K562 (cell line): ENCODE measurements around the gene HPCAL1. TPM values are rescaled to one million over a fixed set of nuclear protein-coding genes. Genes with fewer than 3 reads are reported as not detected.

Source experiments
- CHCHD3 ChIP-seq: fragments of 250-450 bp; sonication (Bioruptor Pico); IDR thresholded peaks from 2 replicates; pipeline ENCODE4 v2.1.2; 2022; ENCODE audit warnings: mild to moderate bottlenecking
- CSDE1 ChIP-seq, 2 experiments: fragments of 450-650 bp; IDR thresholded peaks; 2 replicates each; pipeline ENCODE4 v1.6.1; 2016; ENCODE audit warnings: mild to moderate bottlenecking in 1 of 2
- DIDO1 ChIP-seq: fragments of 450-650 bp; IDR thresholded peaks from 2 replicates; pipeline ENCODE4 v1.6.1; 2016; ENCODE audit warnings: low read depth, missing biosample characterization, missing genetic modification characterization
- FOSL1 ChIP-seq: fragments of 200-800 bp; sonication (Bioruptor generic); conservative IDR thresholded peaks from 2 replicates; pipeline ENCODE4 v1.6.1; 2016; ENCODE audit warnings: missing genetic modification characterization, missing compliant biosample characterization
- FOXJ2 ChIP-seq: fragments of 200-800 bp; sonication (Bioruptor generic); IDR thresholded peaks from 2 replicates; pipeline ENCODE4 v1.6.1; 2016; ENCODE audit warnings: missing genetic modification characterization, missing compliant biosample characterization
- FOXM1 ChIP-seq, 2 experiments: fragments of 450-650 bp in 1 of 2; sonication (generic) in 1 of 2; formaldehyde crosslinking in 1 of 2; IDR thresholded peaks; 2 replicates each; pipeline versions ENCODE4 v1.6.1 to v1.9.0; 2017 to 2022; ENCODE audit warnings: low read depth in 2 of 2, mild to moderate bottlenecking in 2 of 2, missing genetic modification reagents in 1 of 2, moderate library complexity in 1 of 2
- LARP7 ChIP-seq: fragments of 450-650 bp; IDR thresholded peaks from 2 replicates; pipeline ENCODE4 v1.6.1; 2016
- MYNN ChIP-seq, 2 experiments: sonication (generic); formaldehyde crosslinking in 1 of 2; IDR thresholded peaks; 2 replicates each; pipeline versions ENCODE4 v1.5.0 to v1.6.1; 2016 to 2020; ENCODE audit warnings: antibody characterized with exemption in 1 of 2, missing genetic modification reagents in 1 of 2
- PML ChIP-seq: IDR thresholded peaks from 2 replicates; pipeline ENCODE4 v1.6.1; 2012; ENCODE audit warnings: low read length, inconsistent platforms
- SUPT5H ChIP-seq: fragments of 450-650 bp; IDR thresholded peaks from 2 replicates; pipeline ENCODE4 v1.6.1; 2016
- ZNF23 ChIP-seq: fragments of 250-450 bp; sonication (Bioruptor Pico); IDR thresholded peaks from 2 replicates; pipeline ENCODE4 v1.4.0; 2020; ENCODE audit warnings: mild to moderate bottlenecking
- ZNF239 ChIP-seq: fragments of 250-450 bp; sonication (Bioruptor Pico); IDR thresholded peaks from 2 replicates; pipeline ENCODE4 v1.4.0; 2020; ENCODE audit warnings: mild to moderate bottlenecking
- ZNF384 ChIP-seq: IDR thresholded peaks from 2 replicates; pipeline ENCODE4 v1.6.1; 2012; ENCODE audit warnings: low read depth, low read length, improper control_type of control experiment
- polyA plus RNA-seq, 8 experiments: library from polyadenylated mRNA; depleted of rRNA in 4 of 8; stranded (reverse) in 5 of 8; unstranded in 3 of 8; fragments of >200 nt; fragmentation: Nextera tagmentation in 2 of 8; fragmentation: Illumina TruSeq in 1 of 8; extraction: Ambion mirVana in 2 of 8; extraction: Trizol in 1 of 8; gene quantifications; 2 replicates each; pipeline versions ENCODE4 v1.2.1 to v1.2.3, GENCODE V29; 2011 to 2014; ENCODE audit warnings: inconsistent platforms in 1 of 8, missing spikeins in 1 of 8
- total RNA-seq, 7 experiments: library from RNA; depleted of rRNA in 6 of 7; stranded (reverse); fragments of >200 nt in 6 of 7; fragmentation: Illumina TruSeq in 2 of 7; extraction: Trizol in 2 of 7; gene quantifications; 2 replicates each; pipeline versions ENCODE4 v1.2.1 to v1.2.3, GENCODE V29; 2011 to 2021; ENCODE audit warnings: low replicate concordance in 1 of 7
- TF ChIP-seq, protein P1 (sequence below): fragments of 450-650 bp; IDR thresholded peaks from 2 replicates; pipeline ENCODE4 v1.6.1; 2016; ENCODE audit warnings: mild to moderate bottlenecking
- TF ChIP-seq, protein P2 (sequence below): fragments of 250-450 bp; sonication (Bioruptor Pico); IDR thresholded peaks from 2 replicates; pipeline ENCODE4 v1.5.0; 2021
- TF ChIP-seq, protein P3 (sequence below): fragments of 450-650 bp; IDR thresholded peaks from 2 replicates; pipeline ENCODE4 v1.6.1; 2018; ENCODE audit not compliant: partially characterized antibody
- TF ChIP-seq, protein P4 (sequence below): sonication (generic); formaldehyde crosslinking; IDR thresholded peaks from 2 replicates; pipeline ENCODE4 v1.9.0; 2022; ENCODE audit warnings: mild to moderate bottlenecking, missing genetic modification reagents
- TF ChIP-seq, protein P5 (sequence below): fragments of 250-450 bp; sonication (Bioruptor Pico); IDR thresholded peaks from 2 replicates; pipeline ENCODE4 v1.4.0; 2020

The HPCAL1 gene
- total and polyA plus RNA-seq, 9 of the 15 experiments (the other 6 are each of a cell fraction or from before 2014, with no cell fraction given): 2.7 to 65.5 (median 23.9) TPM

DNA sequence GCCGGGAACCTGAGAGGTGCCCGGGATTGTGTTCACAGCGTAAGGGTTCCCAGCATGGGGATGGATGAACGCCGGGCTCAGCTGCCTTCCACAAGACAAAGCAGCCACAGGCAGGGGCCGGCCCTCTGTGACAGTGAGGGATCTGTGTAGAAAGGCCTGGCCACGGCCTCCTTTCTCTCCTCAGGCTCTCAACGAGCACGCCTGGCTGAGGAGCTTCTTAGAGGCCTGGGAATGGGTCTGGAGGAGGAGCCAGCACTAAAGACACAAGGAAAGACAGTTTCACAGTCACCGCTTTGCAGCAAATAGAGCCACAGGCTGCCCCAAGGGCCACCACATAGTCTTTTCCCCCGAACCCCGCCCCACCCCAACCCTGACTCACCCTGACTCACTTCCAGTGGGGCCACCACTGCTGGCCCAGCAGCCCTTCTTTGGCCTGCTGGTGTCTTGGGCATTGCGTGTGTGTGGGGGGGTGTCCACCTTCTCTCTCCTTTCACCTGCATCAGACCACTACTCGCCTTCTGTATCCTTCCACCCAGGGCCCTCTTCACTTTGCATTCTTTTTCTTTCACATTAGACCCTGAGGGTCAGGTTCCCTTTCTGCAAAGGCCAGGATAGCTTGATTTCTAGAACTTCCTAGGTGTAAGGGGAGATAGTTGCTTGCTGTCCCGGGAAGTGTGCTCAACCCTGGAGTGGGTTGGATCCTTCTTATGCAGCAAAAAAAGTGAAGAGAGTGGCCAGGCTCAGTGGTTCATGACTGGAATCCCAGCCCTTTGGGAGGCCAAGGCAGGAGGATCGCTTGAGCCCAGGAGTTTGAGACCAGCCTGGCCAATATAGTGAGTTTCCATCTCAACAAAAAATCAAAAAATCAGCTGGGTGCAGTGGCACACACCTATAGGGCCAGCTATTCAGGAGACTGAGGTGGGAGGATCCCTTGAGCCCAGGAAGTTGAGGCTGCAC is 19.3 kb upstream of the HPCAL1 start (continued):
- TF ChIP-seq, protein P1, sequence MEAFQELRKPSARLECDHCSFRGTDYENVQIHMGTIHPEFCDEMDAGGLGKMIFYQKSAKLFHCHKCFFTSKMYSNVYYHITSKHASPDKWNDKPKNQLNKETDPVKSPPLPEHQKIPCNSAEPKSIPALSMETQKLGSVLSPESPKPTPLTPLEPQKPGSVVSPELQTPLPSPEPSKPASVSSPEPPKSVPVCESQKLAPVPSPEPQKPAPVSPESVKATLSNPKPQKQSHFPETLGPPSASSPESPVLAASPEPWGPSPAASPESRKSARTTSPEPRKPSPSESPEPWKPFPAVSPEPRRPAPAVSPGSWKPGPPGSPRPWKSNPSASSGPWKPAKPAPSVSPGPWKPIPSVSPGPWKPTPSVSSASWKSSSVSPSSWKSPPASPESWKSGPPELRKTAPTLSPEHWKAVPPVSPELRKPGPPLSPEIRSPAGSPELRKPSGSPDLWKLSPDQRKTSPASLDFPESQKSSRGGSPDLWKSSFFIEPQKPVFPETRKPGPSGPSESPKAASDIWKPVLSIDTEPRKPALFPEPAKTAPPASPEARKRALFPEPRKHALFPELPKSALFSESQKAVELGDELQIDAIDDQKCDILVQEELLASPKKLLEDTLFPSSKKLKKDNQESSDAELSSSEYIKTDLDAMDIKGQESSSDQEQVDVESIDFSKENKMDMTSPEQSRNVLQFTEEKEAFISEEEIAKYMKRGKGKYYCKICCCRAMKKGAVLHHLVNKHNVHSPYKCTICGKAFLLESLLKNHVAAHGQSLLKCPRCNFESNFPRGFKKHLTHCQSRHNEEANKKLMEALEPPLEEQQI: no peak
- no peak for TF ChIP-seq LARP7
- no peak for TF ChIP-seq ZNF23 (CRISPR knock-in tag)
- no peak for TF ChIP-seq FOXJ2 (tag)
- TF ChIP-seq SUPT5H: no peak
- TF ChIP-seq PML: no peak
- TF ChIP-seq, protein P2, sequence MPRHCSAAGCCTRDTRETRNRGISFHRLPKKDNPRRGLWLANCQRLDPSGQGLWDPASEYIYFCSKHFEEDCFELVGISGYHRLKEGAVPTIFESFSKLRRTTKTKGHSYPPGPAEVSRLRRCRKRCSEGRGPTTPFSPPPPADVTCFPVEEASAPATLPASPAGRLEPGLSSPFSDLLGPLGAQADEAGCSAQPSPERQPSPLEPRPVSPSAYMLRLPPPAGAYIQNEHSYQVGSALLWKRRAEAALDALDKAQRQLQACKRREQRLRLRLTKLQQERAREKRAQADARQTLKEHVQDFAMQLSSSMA (CRISPR knock-in tag): no peak
- TF ChIP-seq MYNN (IDR thresholded peaks at IDR 0.05): peak; percentile 73; the same call in 1 of the 2 replicates
- no peak for TF ChIP-seq MYNN (CRISPR knock-in tag; IDR thresholded peaks at IDR 0.05)
- TF ChIP-seq DIDO1 (tag): no peak
- TF ChIP-seq, protein P3, sequence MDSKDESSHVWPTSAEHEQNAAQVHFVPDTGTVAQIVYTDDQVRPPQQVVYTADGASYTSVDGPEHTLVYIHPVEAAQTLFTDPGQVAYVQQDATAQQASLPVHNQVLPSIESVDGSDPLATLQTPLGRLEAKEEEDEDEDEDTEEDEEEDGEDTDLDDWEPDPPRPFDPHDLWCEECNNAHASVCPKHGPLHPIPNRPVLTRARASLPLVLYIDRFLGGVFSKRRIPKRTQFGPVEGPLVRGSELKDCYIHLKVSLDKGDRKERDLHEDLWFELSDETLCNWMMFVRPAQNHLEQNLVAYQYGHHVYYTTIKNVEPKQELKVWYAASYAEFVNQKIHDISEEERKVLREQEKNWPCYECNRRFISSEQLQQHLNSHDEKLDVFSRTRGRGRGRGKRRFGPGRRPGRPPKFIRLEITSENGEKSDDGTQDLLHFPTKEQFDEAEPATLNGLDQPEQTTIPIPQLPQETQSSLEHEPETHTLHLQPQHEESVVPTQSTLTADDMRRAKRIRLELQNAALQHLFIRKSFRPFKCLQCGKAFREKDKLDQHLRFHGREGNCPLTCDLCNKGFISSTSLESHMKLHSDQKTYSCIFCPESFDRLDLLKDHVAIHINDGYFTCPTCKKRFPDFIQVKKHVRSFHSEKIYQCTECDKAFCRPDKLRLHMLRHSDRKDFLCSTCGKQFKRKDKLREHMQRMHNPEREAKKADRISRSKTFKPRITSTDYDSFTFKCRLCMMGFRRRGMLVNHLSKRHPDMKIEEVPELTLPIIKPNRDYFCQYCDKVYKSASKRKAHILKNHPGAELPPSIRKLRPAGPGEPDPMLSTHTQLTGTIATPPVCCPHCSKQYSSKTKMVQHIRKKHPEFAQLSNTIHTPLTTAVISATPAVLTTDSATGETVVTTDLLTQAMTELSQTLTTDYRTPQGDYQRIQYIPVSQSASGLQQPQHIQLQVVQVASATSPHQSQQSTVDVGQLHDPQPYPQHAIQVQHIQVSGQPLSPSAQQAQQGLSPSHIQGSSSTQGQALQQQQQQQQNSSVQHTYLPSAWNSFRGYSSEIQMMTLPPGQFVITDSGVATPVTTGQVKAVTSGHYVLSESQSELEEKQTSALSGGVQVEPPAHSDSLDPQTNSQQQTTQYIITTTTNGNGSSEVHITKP: peak; percentile 39
- no peak for TF ChIP-seq ZNF239 (CRISPR knock-in tag)
- TF ChIP-seq, protein P4, sequence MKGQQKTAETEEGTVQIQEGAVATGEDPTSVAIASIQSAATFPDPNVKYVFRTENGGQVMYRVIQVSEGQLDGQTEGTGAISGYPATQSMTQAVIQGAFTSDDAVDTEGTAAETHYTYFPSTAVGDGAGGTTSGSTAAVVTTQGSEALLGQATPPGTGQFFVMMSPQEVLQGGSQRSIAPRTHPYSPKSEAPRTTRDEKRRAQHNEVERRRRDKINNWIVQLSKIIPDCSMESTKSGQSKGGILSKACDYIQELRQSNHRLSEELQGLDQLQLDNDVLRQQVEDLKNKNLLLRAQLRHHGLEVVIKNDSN (CRISPR knock-in tag): no peak
- no peak for TF ChIP-seq CSDE1 (IDR thresholded peaks at IDR 0.05)
- TF ChIP-seq, protein P5, sequence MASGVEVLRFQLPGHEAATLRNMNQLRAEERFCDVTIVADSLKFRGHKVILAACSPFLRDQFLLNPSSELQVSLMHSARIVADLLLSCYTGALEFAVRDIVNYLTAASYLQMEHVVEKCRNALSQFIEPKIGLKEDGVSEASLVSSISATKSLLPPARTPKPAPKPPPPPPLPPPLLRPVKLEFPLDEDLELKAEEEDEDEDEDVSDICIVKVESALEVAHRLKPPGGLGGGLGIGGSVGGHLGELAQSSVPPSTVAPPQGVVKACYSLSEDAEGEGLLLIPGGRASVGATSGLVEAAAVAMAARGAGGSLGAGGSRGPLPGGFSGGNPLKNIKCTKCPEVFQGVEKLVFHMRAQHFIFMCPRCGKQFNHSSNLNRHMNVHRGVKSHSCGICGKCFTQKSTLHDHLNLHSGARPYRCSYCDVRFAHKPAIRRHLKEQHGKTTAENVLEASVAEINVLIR: no peak; the same call in 1 of the 2 replicates
- TF ChIP-seq FOXM1 (IDR thresholded peaks at IDR 0.05; ENCODE audit: low read depth): no peak
- no peak for TF ChIP-seq FOXM1 (CRISPR knock-in tag; IDR thresholded peaks at IDR 0.05; ENCODE audit: low read depth)
- peak; percentile 100 for TF ChIP-seq FOSL1 (tag)
- TF ChIP-seq CHCHD3 (CRISPR knock-in tag): no peak
- TF ChIP-seq ZNF384: no peak
